WERI-Rb-1 (cell line): Measurements from ENCODE around the gene SLC19A1.
"Not testable (repeated sequence)": the region's sequence is repeated elsewhere in the genome, so short reads cannot be mapped to it uniquely, and the experiment has no call there.

Experiments used
- DNase-seq: peaks from one replicate; pipeline ENCODE4 v3.0.0-alpha.2; 2020
- H3K27ac ChIP-seq: fragments of 250-450 bp; sonication (Bioruptor Pico); 2 replicates; pipeline ENCODE4 v1.5.1; 2020; ENCODE audit warnings: mild to moderate bottlenecking, moderate library complexity
- H3K27me3 ChIP-seq: fragments of 250-450 bp; sonication (Bioruptor Pico); 2 replicates; pipeline ENCODE4 v1.5.1; 2021; ENCODE audit warnings: mild to moderate bottlenecking, low read depth, moderate library complexity; ENCODE audit not compliant: insufficient read depth, severe bottlenecking
- H3K36me3 ChIP-seq: fragments of 250-450 bp; sonication (Bioruptor Pico); 2 replicates; pipeline ENCODE4 v1.5.1; 2020; ENCODE audit warnings: mild to moderate bottlenecking, moderate library complexity
- H3K4me3 ChIP-seq: 2 replicates; pipeline ENCODE4 v1.5.1; 2011; ENCODE audit warnings: low read depth, mild to moderate bottlenecking, control low read depth, low read length
- H3K9me3 ChIP-seq: fragments of 250-450 bp; sonication (Bioruptor Pico); 2 replicates; pipeline ENCODE4 v1.5.1; 2021; ENCODE audit warnings: mild to moderate bottlenecking, moderate library complexity; ENCODE audit not compliant: severe bottlenecking
- CTCF ChIP-seq: IDR thresholded peaks from 2 replicates; pipeline ENCODE4 v1.5.1; 2011; ENCODE audit warnings: low read depth, mild to moderate bottlenecking, control low read depth, inconsistent platforms, low read length

Gene SLC19A1

GRCh38 chr21:45533846-45534635, 8.2 kb downstream of the SLC19A1 start:
- Histone ChIP-seq H3K9me3 (no peaks in the 10 kb centered on the region), H3K36me3 (peaks cover 70% of the 10 kb centered on the region), H3K4me3 (no peak overlapping the region), H3K27ac (peak overlapping the region; percentile 86), H3K27me3 (no peaks in the 10 kb centered on the region)
- no peak for DNase-seq
- no peak for TF ChIP-seq CTCF

- Histone ChIP-seq H3K4me3 (no peak overlapping the region), H3K27me3 (no peaks in the 10 kb centered on the region), H3K9me3 (no peaks in the 10 kb centered on the region), H3K27ac (peak overlapping the region; percentile 86), H3K36me3 (peaks cover 75% of the 10 kb centered on the region)
- TF ChIP-seq CTCF, result no peak
- DNase-seq, result no peak
Measured at GRCh38 chr21:45533361-45533845, 8.8 kb downstream of the SLC19A1 start.

- Histone ChIP-seq H3K27ac (peak overlapping the region; percentile 86), H3K4me3 (no peak overlapping the region), H3K27me3 (no peaks in the 10 kb centered on the region), H3K36me3 (peaks cover 78% of the 10 kb centered on the region), H3K9me3 (no peaks in the 10 kb centered on the region)
- DNase-seq, result no peak
- TF ChIP-seq CTCF, result no peak
Measured at GRCh38 chr21:45532826-45533360, 9.3 kb downstream of the SLC19A1 start.

- peaks cover 84% of the 10 kb centered on the region for H3K36me3 ChIP-seq
- TF ChIP-seq CTCF, result no peak
Measured at GRCh38 chr21:45531393-45532215, 10.6 kb downstream of the SLC19A1 start.

GRCh38 chr21:45531114-45531392, 11.2 kb downstream of the SLC19A1 start:
- not testable (repeated sequence) for H3K4me3 ChIP-seq, DNase-seq, H3K27ac ChIP-seq, H3K9me3 ChIP-seq, H3K27me3 ChIP-seq
- H3K36me3 ChIP-seq, result peaks cover 84% of the 10 kb centered on the region

More at GRCh38 chr21:45531393-45532215, 10.6 kb downstream of the SLC19A1 start:
- no peak for DNase-seq
- Histone ChIP-seq H3K9me3 (no peaks in the 10 kb centered on the region), H3K27ac (no peak overlapping the region), H3K27me3 (no peaks in the 10 kb centered on the region), H3K4me3 (no peak overlapping the region)

- no peaks in the 10 kb centered on the region for H3K9me3 ChIP-seq
- no peak for DNase-seq
- TF ChIP-seq CTCF, result no peak
- peaks cover 84% of the 10 kb centered on the region for H3K36me3 ChIP-seq
- H3K27ac ChIP-seq, result no peak overlapping the region
- no peak overlapping the region for H3K4me3 ChIP-seq
- H3K27me3 ChIP-seq, result no peaks in the 10 kb centered on the region
Measured at GRCh38 chr21:45530423-45531113, 11.7 kb downstream of the SLC19A1 start.
